Duodenal mucosa (tissue), 2 donors: ENCODE results near the gene USP46.

ENCODE experiments used
- H3K27ac ChIP-seq: one replicate; pipeline ENCODE4 v1.7.0; 2013; ENCODE audit warnings: low read depth, low read length
- H3K27me3 ChIP-seq, 2 donors: one replicate each; pipeline ENCODE4 v1.7.0; 2013; ENCODE audit warnings: low read length in 2 of 2, control low read depth in 1 of 2; ENCODE audit not compliant: insufficient read depth in 2 of 2, control insufficient read depth in 1 of 2
- H3K36me3 ChIP-seq, 2 donors: one replicate each; pipeline ENCODE4 v1.7.0; 2013; ENCODE audit warnings: low read length in 2 of 2, control low read depth in 1 of 2; ENCODE audit not compliant: insufficient read depth in 2 of 2, control insufficient read depth in 1 of 2
- H3K4me1 ChIP-seq, 2 donors: one replicate each; pipeline ENCODE4 v1.7.0; 2013; ENCODE audit warnings: low read length in 2 of 2, control low read depth in 1 of 2; ENCODE audit not compliant: insufficient read depth in 2 of 2, control insufficient read depth in 1 of 2
- H3K4me3 ChIP-seq, 2 donors: one replicate each; pipeline ENCODE4 v1.7.0; 2013; ENCODE audit warnings: low read length in 2 of 2, low read depth in 1 of 2
- H3K9ac ChIP-seq, 2 donors: one replicate each; pipeline ENCODE4 v1.7.0; 2013; ENCODE audit warnings: low read length in 2 of 2, low read depth in 1 of 2
- H3K9me3 ChIP-seq, 2 donors: one replicate each; pipeline ENCODE4 v1.7.0; 2013; ENCODE audit warnings: low read length in 2 of 2, control low read depth in 1 of 2; ENCODE audit not compliant: control insufficient read depth in 1 of 2

The USP46 gene

GRCh38 chr4:52659001-52659721 lies at the start of gene USP46:
TSS of gene USP46 (minus strand) at chr4:52659301. CDS start at chr4:52659150, 151 bp downstream.
- Histone ChIP-seq H3K9ac (peak within 1 kb of the TSS; percentile 72 to 84), H3K27me3 (no peaks in the 10 kb centered on the region), H3K9me3 (peaks cover 0 to 3% of the 10 kb centered on the region in 2 donors), H3K36me3 (no peaks in the 10 kb centered on the region), H3K4me1 (peaks cover 32 to 36% of the 10 kb centered on the region in 2 donors), H3K27ac (peak within 1 kb of the TSS; percentile 83), H3K4me3 (peak within 1 kb of the TSS; percentile 85 to 91)

GRCh38 chr4:52704661-52705060 lies 45.6 kb upstream of the USP46 start:
- Histone ChIP-seq H3K27ac (no peak overlapping the region), H3K36me3 (no peaks in the 10 kb centered on the region), H3K4me3 (no peak overlapping the region), H3K27me3 (no peaks in the 10 kb centered on the region), H3K4me1 (no peaks in the 10 kb centered on the region), H3K9ac (no peak overlapping the region), H3K9me3 (no peaks in the 10 kb centered on the region)

GRCh38 chr4:52704133-52704532 lies 45.0 kb upstream of the USP46 start:
- Histone ChIP-seq H3K27ac (no peak overlapping the region), H3K4me1 (no peaks in the 10 kb centered on the region), H3K36me3 (no peaks in the 10 kb centered on the region), H3K4me3 (no peak overlapping the region), H3K27me3 (no peaks in the 10 kb centered on the region), H3K9me3 (no peaks in the 10 kb centered on the region), H3K9ac (no peak overlapping the region)

GRCh38 chr4:52701207-52701606 lies 42.1 kb upstream of the USP46 start:
- Histone ChIP-seq H3K9ac (no peak overlapping the region), H3K9me3 (no peaks in the 10 kb centered on the region), H3K4me1 (peaks cover 0 to 4% of the 10 kb centered on the region in 2 donors), H3K27me3 (no peaks in the 10 kb centered on the region), H3K4me3 (no peak overlapping the region), H3K27ac (no peak overlapping the region), H3K36me3 (no peaks in the 10 kb centered on the region)

- H3K36me3 ChIP-seq: no peaks in the 10 kb centered on the region
- no peak overlapping the region for H3K4me3 ChIP-seq
These were observed 35.8 kb upstream of the USP46 start for GRCh38 chr4:52694936-52695335.

GRCh38 chr4:52693492-52693891 lies 34.4 kb upstream of the USP46 start:
- H3K4me3 ChIP-seq: no peak overlapping the region
- peaks cover 10 to 13% of the 10 kb centered on the region in 2 donors for H3K9me3 ChIP-seq
- no peak overlapping the region for H3K27ac ChIP-seq
- no peak overlapping the region for H3K9ac ChIP-seq
- no peaks in the 10 kb centered on the region for H3K36me3 ChIP-seq
- peaks cover 0 to 4% of the 10 kb centered on the region in 2 donors for H3K4me1 ChIP-seq
- H3K27me3 ChIP-seq: no peaks in the 10 kb centered on the region

More at GRCh38 chr4:52694936-52695335, 35.8 kb upstream of the USP46 start:
- Histone ChIP-seq H3K9me3 (peaks cover 10 to 13% of the 10 kb centered on the region in 2 donors), H3K4me1 (peaks cover 0 to 4% of the 10 kb centered on the region in 2 donors), H3K27ac (no peak overlapping the region), H3K27me3 (no peaks in the 10 kb centered on the region), H3K9ac (no peak overlapping the region)

GRCh38 chr4:52689096-52689495 lies 30.0 kb upstream of the USP46 start:
- H3K4me1 ChIP-seq: no peaks in the 10 kb centered on the region

GRCh38 chr4:52687696-52688095 lies 28.6 kb upstream of the USP46 start:
- Histone ChIP-seq H3K9me3 (peaks cover 0 to 3% of the 10 kb centered on the region in 2 donors), H3K9ac (no peak overlapping the region), H3K36me3 (no peaks in the 10 kb centered on the region), H3K27me3 (no peaks in the 10 kb centered on the region), H3K4me1 (no peaks in the 10 kb centered on the region), H3K4me3 (no peak overlapping the region), H3K27ac (no peak overlapping the region)

More at GRCh38 chr4:52689096-52689495, 30.0 kb upstream of the USP46 start:
- Histone ChIP-seq H3K27ac (no peak overlapping the region), H3K36me3 (no peaks in the 10 kb centered on the region), H3K4me3 (no peak overlapping the region), H3K9ac (no peak overlapping the region), H3K9me3 (peaks cover 10% of the 10 kb centered on the region in 2 donors), H3K27me3 (no peaks in the 10 kb centered on the region)

GRCh38 chr4:52685316-52685715 lies 26.2 kb upstream of the USP46 start:
- no peaks in the 10 kb centered on the region for H3K36me3 ChIP-seq
- H3K9ac ChIP-seq: no peak overlapping the region
- no peaks in the 10 kb centered on the region for H3K9me3 ChIP-seq
- no peaks in the 10 kb centered on the region for H3K27me3 ChIP-seq
- H3K27ac ChIP-seq: no peak overlapping the region
- no peaks in the 10 kb centered on the region for H3K4me1 ChIP-seq
- no peak overlapping the region for H3K4me3 ChIP-seq

- Histone ChIP-seq H3K36me3 (no peaks in the 10 kb centered on the region), H3K27ac (no peak overlapping the region), H3K9me3 (no peaks in the 10 kb centered on the region), H3K4me3 (no peak overlapping the region), H3K27me3 (no peaks in the 10 kb centered on the region), H3K9ac (no peak overlapping the region), H3K4me1 (no peaks in the 10 kb centered on the region)
These were observed 25.8 kb upstream of the USP46 start for GRCh38 chr4:52684896-52685295.
